HepG2 (cell line): Measurements from ENCODE around the gene ACKR4.

Experiments used
- ATF2 ChIP-seq: sonication (generic); formaldehyde crosslinking; IDR thresholded peaks from 2 replicates; pipeline ENCODE4 v1.4.0; 2020; ENCODE audit warnings: missing genetic modification reagents
- MAFG ChIP-seq: sonication (generic); formaldehyde crosslinking; IDR thresholded peaks from 2 replicates; pipeline ENCODE4 v1.5.1; 2020; ENCODE audit warnings: mild to moderate bottlenecking, missing genetic modification reagents
- POLR2AphosphoS5 ChIP-seq: IDR thresholded peaks from 2 replicates; pipeline ENCODE4 v1.6.1; 2012; ENCODE audit warnings: low read depth, low read length
- SIN3A ChIP-seq: IDR thresholded peaks from 2 replicates; pipeline ENCODE4 v1.6.1; 2011; ENCODE audit warnings: low read depth, mild to moderate bottlenecking, control low read depth, low read length, borderline replicate concordance
- SIX4 ChIP-seq: sonication (generic); formaldehyde crosslinking; IDR thresholded peaks from 2 replicates; pipeline ENCODE4 v1.4.0; 2020; ENCODE audit warnings: missing genetic modification reagents

DNA sequence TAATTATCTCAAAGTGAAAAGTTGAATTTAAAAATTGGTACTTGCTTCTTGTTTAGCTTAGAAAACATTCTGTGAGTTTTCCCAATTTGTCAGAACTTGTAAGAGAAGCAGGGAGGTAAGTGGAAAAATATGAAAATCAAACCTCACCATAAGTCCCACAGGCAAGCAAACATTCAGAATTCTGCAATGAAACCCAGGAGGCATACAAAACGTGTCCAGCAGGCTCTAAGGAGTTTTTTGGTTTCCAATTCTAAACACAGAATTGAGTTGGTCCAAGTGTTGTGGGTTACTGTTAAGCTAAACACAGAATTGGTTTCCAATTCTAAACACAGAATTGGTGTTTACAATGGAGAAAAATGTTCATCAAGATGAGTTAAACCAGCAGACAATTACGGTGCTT is 27.1 kb upstream of the ACKR4 start:
- TF ChIP-seq ATF2 (CRISPR knock-in tag) (no peak), SIN3A (no peak), MAFG (CRISPR knock-in tag) (no peak), SIX4 (CRISPR knock-in tag) (no peak), POLR2AphosphoS5 (no peak)
